A549 (cell line): ENCODE results near the gene PFN3. TPM values are rescaled to one million over a fixed set of nuclear protein-coding genes. Genes with fewer than 3 reads are reported as not detected.
A peak's percentile ranks its signal among the peaks of the same experiment; 100 is the strongest.

ENCODE experiments used
- ATAC-seq, 2 experiments: fragments of 200-7000 bp in 1 of 2; fragments of >200 bp in 1 of 2; cut with Nextera tagmentation in 1 of 2; cut with Tn5 transposase in 1 of 2; 3 replicates each; pipeline versions ENCODE4 v1.8.0 to v1.9.1; 2018 to 2020; ENCODE audit warnings: mild to moderate bottlenecking in 1 of 2, moderate library complexity in 1 of 2
- CTCF ChIA-PET: fragments of 300-600 bp; sonication (Branson Sonifier 250); formaldehyde crosslinking; extraction: SDS; loops from one replicate; lab custom pipeline; 2021; ENCODE audit warnings: antibody characterized with exemption, inconsistent platforms; lab: Yijun Ruan, JAX
- POLR2A ChIA-PET: fragments of 350-600 bp; formaldehyde crosslinking; extraction: SDS; loops from one replicate; lab custom pipeline; 2021; ENCODE audit warnings: antibody characterized with exemption, inconsistent platforms; lab: Yijun Ruan, JAX
- DNase-seq, 2 experiments: peaks; one replicate each; pipeline versions ENCODE4 v3.0.0 to v3.0.0-alpha.2; 2011 to 2016; ENCODE audit warnings: low read depth in 1 of 2, low spot score in 1 of 2
- FAIRE-seq: peaks from 2 replicates; lab custom pipeline; 2011; peaks lifted over from hg19 to GRCh38; lab: Jason Lieb, UNC
- H3K27ac ChIP-seq, 2 experiments: fragments of >200 bp; sonication (Bioruptor Twin); formaldehyde crosslinking; 3 replicates each; pipeline ENCODE4 v1.5.1; 2016 to 2017
- H3K4me1 ChIP-seq: fragments of >200 bp; sonication (Bioruptor Twin); formaldehyde crosslinking; 3 replicates; pipeline ENCODE4 v1.6.1; 2016
- H3K4me2 ChIP-seq: fragments of >200 bp; sonication (Bioruptor Twin); formaldehyde crosslinking; 3 replicates; pipeline ENCODE4 v1.6.1; 2016
- H3K4me3 ChIP-seq: fragments of >200 bp; sonication (Bioruptor Twin); formaldehyde crosslinking; 3 replicates; pipeline ENCODE4 v1.5.1; 2016
- H3K9me3 ChIP-seq: fragments of >200 bp; sonication (Bioruptor Twin); formaldehyde crosslinking; 3 replicates; pipeline ENCODE4 v1.6.1; 2016
- BHLHE40 ChIP-seq: IDR thresholded peaks from 2 replicates; pipeline ENCODE4 v1.6.1; 2012; ENCODE audit warnings: low read depth, low read length, inconsistent platforms
- CBX8 ChIP-seq: fragments of 200-600 bp; sonication (generic); IDR thresholded peaks from 2 replicates; pipeline ENCODE4 v1.6.1; 2016
- CEBPB ChIP-seq, 2 experiments: fragments of >200 bp in 1 of 2; sonication (Bioruptor Twin) in 1 of 2; formaldehyde crosslinking in 1 of 2; IDR thresholded peaks; 2 replicates each; pipeline ENCODE4 v1.6.1; 2012 to 2016
- CHD4 ChIP-seq: fragments of 200-600 bp; sonication (generic); IDR thresholded peaks from 2 replicates; pipeline ENCODE4 v1.6.1; 2016; ENCODE audit warnings: antibody characterized with exemption, mild to moderate bottlenecking, borderline replicate concordance
- EHMT2 ChIP-seq: fragments of 200-600 bp; sonication (generic); IDR thresholded peaks from 2 replicates; pipeline ENCODE4 v1.6.1; 2016; ENCODE audit warnings: antibody characterized with exemption, low read depth, mild to moderate bottlenecking, moderate library complexity
- EP300 ChIP-seq, 2 experiments: fragments of >200 bp; sonication (Bioruptor Twin); formaldehyde crosslinking; IDR thresholded peaks; 2 replicates in 1 of 2; 3 replicates in 1 of 2; pipeline ENCODE4 v1.6.1; 2016 to 2017
- FOSB ChIP-seq: fragments of 250-450 bp; sonication (Bioruptor Pico); IDR thresholded peaks from 2 replicates; pipeline ENCODE4 v1.5.0; 2020; ENCODE audit warnings: mild to moderate bottlenecking, moderate library complexity
- FOSL2 ChIP-seq, 2 experiments: fragments of 450-650 bp in 1 of 2; fragments of >200 bp in 1 of 2; sonication (Bioruptor Twin) in 1 of 2; formaldehyde crosslinking; IDR thresholded peaks; 2 replicates each; pipeline versions ENCODE4 v1.5.0 to v1.6.1; 2016 to 2020; ENCODE audit warnings: mild to moderate bottlenecking in 1 of 2, moderate library complexity in 1 of 2
- FOXS1 ChIP-seq: fragments of 250-450 bp; sonication (Bioruptor Pico); IDR thresholded peaks from 2 replicates; pipeline ENCODE4 v1.5.0; 2020; ENCODE audit warnings: mild to moderate bottlenecking, moderate library complexity
- HOXA7 ChIP-seq: fragments of 250-450 bp; sonication (Bioruptor Pico); IDR thresholded peaks from 2 replicates; pipeline ENCODE4 v1.5.0; 2020; ENCODE audit warnings: mild to moderate bottlenecking, moderate library complexity
- HOXB13 ChIP-seq: fragments of 250-450 bp; sonication (Bioruptor Pico); IDR thresholded peaks from 2 replicates; pipeline ENCODE4 v1.5.0; 2020; ENCODE audit warnings: low read depth, mild to moderate bottlenecking, moderate library complexity
- JUN ChIP-seq, 2 experiments: fragments of >200 bp; sonication (Bioruptor Twin); formaldehyde crosslinking; IDR thresholded peaks; 2 replicates in 1 of 2; 3 replicates in 1 of 2; pipeline ENCODE4 v1.6.1; 2016 to 2017
- KDM1A ChIP-seq: fragments of 200-600 bp; sonication (generic); IDR thresholded peaks from 2 replicates; pipeline ENCODE4 v1.6.1; 2016; ENCODE audit warnings: low read depth, mild to moderate bottlenecking
- MAFK ChIP-seq: fragments of 450-650 bp; IDR thresholded peaks from 2 replicates; pipeline ENCODE4 v1.6.1; 2014; ENCODE audit not compliant: partially characterized antibody
- MYC ChIP-seq: IDR thresholded peaks from 2 replicates; pipeline ENCODE4 v1.6.1; 2012; ENCODE audit warnings: mild to moderate bottlenecking, inconsistent platforms, low read length, improper control_type of control experiment, borderline replicate concordance
- NR3C1 ChIP-seq: fragments of >200 bp; sonication (Bioruptor Twin); formaldehyde crosslinking; IDR thresholded peaks from 3 replicates; pipeline ENCODE4 v1.6.1; 2017
- PHF8 ChIP-seq: fragments of 200-600 bp; sonication (generic); IDR thresholded peaks from 2 replicates; pipeline ENCODE4 v1.6.1; 2016; ENCODE audit warnings: low read depth, mild to moderate bottlenecking, antibody characterized with exemption, moderate library complexity, borderline replicate concordance
- POLR2AphosphoS2 ChIP-seq: conservative IDR thresholded peaks from 2 replicates; pipeline ENCODE4 v1.6.1; 2012; ENCODE audit warnings: low read length, improper control_type of control experiment, inconsistent platforms
- RAD21 ChIP-seq, 2 experiments: fragments of >200 bp in 1 of 2; sonication (Bioruptor Twin) in 1 of 2; formaldehyde crosslinking in 1 of 2; IDR thresholded peaks in 1 of 2; conservative IDR thresholded peaks in 1 of 2; 2 replicates in 1 of 2; 3 replicates in 1 of 2; pipeline ENCODE4 v1.6.1; 2012 to 2018; ENCODE audit warnings: inconsistent platforms in 1 of 2
- RARB ChIP-seq: fragments of 250-450 bp; sonication (Bioruptor Pico); IDR thresholded peaks from 2 replicates; pipeline ENCODE4 v1.8.0; 2021; ENCODE audit warnings: mild to moderate bottlenecking, moderate library complexity
- RFX5 ChIP-seq: fragments of 450-650 bp; IDR thresholded peaks from 2 replicates; pipeline ENCODE4 v1.7.1; 2014; ENCODE audit warnings: antibody characterized with exemption, mild to moderate bottlenecking, moderate library complexity
- SMC3 ChIP-seq: fragments of >200 bp; sonication (Bioruptor Twin); formaldehyde crosslinking; IDR thresholded peaks from 3 replicates; pipeline ENCODE4 v1.6.1; 2018; ENCODE audit warnings: inconsistent platforms
- TP53 ChIP-seq: fragments of 250-450 bp; sonication (Bioruptor Pico); IDR thresholded peaks from 2 replicates; pipeline ENCODE4 v1.5.0; 2021; ENCODE audit warnings: mild to moderate bottlenecking, moderate library complexity
- ZNF302 ChIP-seq: fragments of 250-450 bp; sonication (Bioruptor Pico); IDR thresholded peaks from 2 replicates; pipeline ENCODE4 v1.9.0; 2021; ENCODE audit warnings: inconsistent platforms, mild to moderate bottlenecking, moderate library complexity
- ZSCAN20 ChIP-seq: fragments of 250-450 bp; sonication (Bioruptor Pico); IDR thresholded peaks from 2 replicates; pipeline ENCODE4 v1.8.0; 2022; ENCODE audit warnings: mild to moderate bottlenecking, moderate library complexity
- WGBS: methylation state at CpG from one replicate; pipeline ENCODE4 v1.1.6; 2017; ENCODE audit errors: missing lambda C conversion rate; 5-methylcytosine and 5-hydroxymethylcytosine counted together
- polyA plus RNA-seq, 4 experiments: library from polyadenylated mRNA; depleted of rRNA in 3 of 4; stranded (reverse); fragments of >200 nt; fragmentation: RNase III in 1 of 4; extraction: RNeasy Plus Mini Kit Qiagen cat#74134 plus additional on column Dnase treatment in 1 of 4; gene quantifications; 2 replicates in 3 of 4; 3 replicates in 1 of 4; pipeline ENCODE4 v1.2.3, GENCODE V29; 2011 to 2017
- TF ChIP-seq, protein P1 (sequence below): fragments of >200 bp; sonication (Bioruptor Twin); formaldehyde crosslinking; IDR thresholded peaks from 3 replicates; pipeline ENCODE4 v1.5.1; 2016
- TF ChIP-seq, protein P2 (sequence below): fragments of >200 bp; sonication (Bioruptor Twin); formaldehyde crosslinking; IDR thresholded peaks from 3 replicates; pipeline ENCODE4 v1.6.1; 2016
- TF ChIP-seq, protein P3 (sequence below): fragments of 250-450 bp; sonication (Bioruptor Pico); IDR thresholded peaks from 2 replicates; pipeline ENCODE4 v1.5.0; 2020; ENCODE audit warnings: low read depth, mild to moderate bottlenecking, moderate library complexity
- TF ChIP-seq, protein P4 (sequence below): fragments of >200 bp; sonication (Bioruptor Twin); formaldehyde crosslinking; IDR thresholded peaks from 2 replicates; pipeline ENCODE4 v1.6.1; 2016
- TF ChIP-seq, protein P5 (sequence below): IDR thresholded peaks from 2 replicates; pipeline ENCODE4 v1.6.1; 2012

PFN3 gene
- polyA plus RNA-seq, 2 of the 4 experiments (the other 2 are of a cell fraction), result not detected

DNA sequence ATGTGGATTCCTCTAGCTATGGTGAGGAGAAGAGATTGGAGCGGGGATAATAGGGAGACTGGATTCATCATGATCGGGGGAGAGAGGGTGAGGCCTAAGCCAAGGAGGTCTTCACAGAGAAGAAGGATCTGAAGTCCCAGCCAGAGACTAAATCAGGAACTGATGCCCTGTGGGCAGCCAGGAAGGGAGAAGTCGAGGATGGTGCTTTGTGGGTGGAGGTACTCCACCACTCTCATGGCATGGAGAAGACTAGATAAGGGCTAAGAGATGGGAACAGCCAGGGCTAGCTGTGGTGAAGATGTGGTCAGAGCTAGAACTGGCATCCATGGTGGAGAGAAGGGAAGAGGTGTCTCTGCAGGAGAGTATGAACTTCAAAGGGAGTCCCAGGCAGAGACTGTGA is 45.8 kb downstream of the PFN3 start:
- 72% methylated on average over 3 of the region's 3 CpGs for WGBS
- H3K9me3 ChIP-seq, result peaks cover 4% of the 10 kb centered on the region; the same call in 1 of the 3 replicates
- DNase-seq (no peak), ATAC-seq (no peak), FAIRE-seq (no peak)
- TF ChIP-seq KDM1A (no peak), BHLHE40 (no peak), EHMT2 (no peak), CEBPB (IDR thresholded peaks at IDR 0.05) (no peak), CBX8 (no peak), FOSL2 (IDR thresholded peaks at IDR 0.05) (no peak), FOSL2 (CRISPR knock-in tag; IDR thresholded peaks at IDR 0.05) (no peak), SMC3 (no peak), CHD4 (no peak), EP300 (IDR thresholded peaks at IDR 0.05) (no peak), FOXS1 (CRISPR knock-in tag) (no peak), RARB (CRISPR knock-in tag) (no peak), ZNF302 (no peak), FOSB (no peak)
- TF ChIP-seq, protein P1, sequence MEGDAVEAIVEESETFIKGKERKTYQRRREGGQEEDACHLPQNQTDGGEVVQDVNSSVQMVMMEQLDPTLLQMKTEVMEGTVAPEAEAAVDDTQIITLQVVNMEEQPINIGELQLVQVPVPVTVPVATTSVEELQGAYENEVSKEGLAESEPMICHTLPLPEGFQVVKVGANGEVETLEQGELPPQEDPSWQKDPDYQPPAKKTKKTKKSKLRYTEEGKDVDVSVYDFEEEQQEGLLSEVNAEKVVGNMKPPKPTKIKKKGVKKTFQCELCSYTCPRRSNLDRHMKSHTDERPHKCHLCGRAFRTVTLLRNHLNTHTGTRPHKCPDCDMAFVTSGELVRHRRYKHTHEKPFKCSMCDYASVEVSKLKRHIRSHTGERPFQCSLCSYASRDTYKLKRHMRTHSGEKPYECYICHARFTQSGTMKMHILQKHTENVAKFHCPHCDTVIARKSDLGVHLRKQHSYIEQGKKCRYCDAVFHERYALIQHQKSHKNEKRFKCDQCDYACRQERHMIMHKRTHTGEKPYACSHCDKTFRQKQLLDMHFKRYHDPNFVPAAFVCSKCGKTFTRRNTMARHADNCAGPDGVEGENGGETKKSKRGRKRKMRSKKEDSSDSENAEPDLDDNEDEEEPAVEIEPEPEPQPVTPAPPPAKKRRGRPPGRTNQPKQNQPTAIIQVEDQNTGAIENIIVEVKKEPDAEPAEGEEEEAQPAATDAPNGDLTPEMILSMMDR, result no peak
- ChIA-PET POLR2A (no interaction called here), CTCF (interaction anchor here (1.3 to 4.3 kb wide), 5 partner anchors 15 to 49 kb away, joined by 3 to 28 read pairs (median 4); no protein-coding TSS in a partner anchor)
- H3K4me2 ChIP-seq, result peak overlapping the region; percentile 27; the same call in 2 of the 3 replicates
- H3K4me3 ChIP-seq, result no peak overlapping the region
- H3K27ac ChIP-seq, result peak overlapping the region in 1 of 2 experiments; percentile 15; a peak in 1 of 6 replicates
- peaks cover 20% of the 10 kb centered on the region for H3K4me1 ChIP-seq

DNA sequence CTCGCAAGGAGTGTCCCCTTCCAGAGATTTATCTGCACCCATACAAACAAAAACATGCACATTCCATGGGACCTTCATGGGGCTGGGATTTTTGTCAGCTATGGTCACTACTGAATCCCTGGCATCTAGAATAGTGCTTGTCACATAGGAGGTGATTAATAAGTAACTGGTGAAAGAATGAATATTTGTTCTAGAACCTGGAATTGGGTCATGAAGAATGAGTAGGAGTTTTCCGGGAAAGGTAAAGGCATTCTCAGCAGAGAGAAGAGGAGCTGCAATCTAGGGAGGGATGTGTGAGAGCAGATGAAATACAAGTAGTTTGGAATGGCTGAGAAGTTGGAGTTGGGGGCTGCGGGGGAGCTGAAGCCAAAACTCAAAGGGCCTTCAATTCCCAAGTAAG is 46.2 kb downstream of the PFN3 start:
- peaks cover 24% of the 10 kb centered on the region for H3K4me1 ChIP-seq
- peaks cover 4% of the 10 kb centered on the region; the same call in 1 of the 3 replicates for H3K9me3 ChIP-seq
- ATAC-seq (no peak), FAIRE-seq (no peak), DNase-seq (no peak)
- 72% methylated on average over 3 of the region's 3 CpGs for WGBS
- peak overlapping the region in 1 of 2 experiments; percentile 15; a peak in 1 of 6 replicates for H3K27ac ChIP-seq
- TF ChIP-seq JUN (IDR thresholded peaks at IDR 0.05), result no peak
- TF ChIP-seq HOXA7 (CRISPR knock-in tag), result no peak
- TF ChIP-seq NR3C1, result no peak
- no peak for TF ChIP-seq POLR2AphosphoS2
- no peak for TF ChIP-seq MAFK
- no peak for TF ChIP-seq MYC
- no peak for TF ChIP-seq RFX5
- POLR2A ChIA-PET, result no interaction called here
- CTCF ChIA-PET, result interaction anchor here (1.1 to 4.3 kb wide), 5 partner anchors 15 to 49 kb away, joined by 3 to 28 read pairs (median 4); no protein-coding TSS in a partner anchor
- H3K4me3 ChIP-seq, result no peak overlapping the region
- H3K4me2 ChIP-seq, result peak overlapping the region; percentile 27

DNA sequence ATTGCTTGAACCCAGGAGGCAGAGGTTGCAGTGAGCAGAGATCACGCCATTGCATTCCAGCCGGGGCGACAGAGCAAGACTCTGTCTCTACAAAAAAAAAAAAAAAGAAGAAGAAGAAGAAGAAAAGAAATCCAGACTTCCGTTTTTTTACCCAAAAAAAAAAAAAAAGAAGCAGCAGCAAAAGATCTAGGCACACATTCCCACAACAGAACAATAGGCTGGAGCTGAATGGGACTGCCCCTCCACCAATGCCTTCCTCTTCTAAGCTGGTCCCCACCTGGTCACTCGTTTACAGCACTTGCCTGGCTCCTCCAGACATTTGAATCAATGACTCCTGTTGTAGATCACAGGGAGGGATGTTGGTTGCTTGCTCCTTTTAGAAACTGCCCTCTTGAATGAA is 47.4 kb downstream of the PFN3 start:
- H3K27ac ChIP-seq, result no peak overlapping the region
- FAIRE-seq, result no peak
- CTCF ChIA-PET, result interaction anchor here (1.1 to 4.3 kb wide), 6 partner anchors 14 to 50 kb away, joined by 3 to 28 read pairs (median 4); no protein-coding TSS in a partner anchor
- peaks cover 4% of the 10 kb centered on the region; the same call in 1 of the 3 replicates for H3K9me3 ChIP-seq
- WGBS, result 86% methylated on average over 5 of the region's 5 CpGs
- H3K4me1 ChIP-seq, result peaks cover 28% of the 10 kb centered on the region
- no peak for ATAC-seq
- no peak overlapping the region for H3K4me2 ChIP-seq
- POLR2A ChIA-PET, result no interaction called here
- no peak for DNase-seq
- no peak for TF ChIP-seq PHF8
- TF ChIP-seq, protein P2, sequence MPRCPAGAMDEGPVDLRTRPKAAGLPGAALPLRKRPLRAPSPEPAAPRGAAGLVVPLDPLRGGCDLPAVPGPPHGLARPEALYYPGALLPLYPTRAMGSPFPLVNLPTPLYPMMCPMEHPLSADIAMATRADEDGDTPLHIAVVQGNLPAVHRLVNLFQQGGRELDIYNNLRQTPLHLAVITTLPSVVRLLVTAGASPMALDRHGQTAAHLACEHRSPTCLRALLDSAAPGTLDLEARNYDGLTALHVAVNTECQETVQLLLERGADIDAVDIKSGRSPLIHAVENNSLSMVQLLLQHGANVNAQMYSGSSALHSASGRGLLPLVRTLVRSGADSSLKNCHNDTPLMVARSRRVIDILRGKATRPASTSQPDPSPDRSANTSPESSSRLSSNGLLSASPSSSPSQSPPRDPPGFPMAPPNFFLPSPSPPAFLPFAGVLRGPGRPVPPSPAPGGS, result no peak
- no peak for TF ChIP-seq HOXB13 (CRISPR knock-in tag)
- no peak for TF ChIP-seq RAD21 (conservative IDR thresholded peaks at IDR 0.05 in 1 of 2, IDR thresholded peaks at IDR 0.05 in 1 of 2)
- no peak for TF ChIP-seq NR3C1
- no peak for TF ChIP-seq ZSCAN20
- TF ChIP-seq HOXA7 (CRISPR knock-in tag), result no peak
- no peak for TF ChIP-seq MYC
- TF ChIP-seq, protein P3, sequence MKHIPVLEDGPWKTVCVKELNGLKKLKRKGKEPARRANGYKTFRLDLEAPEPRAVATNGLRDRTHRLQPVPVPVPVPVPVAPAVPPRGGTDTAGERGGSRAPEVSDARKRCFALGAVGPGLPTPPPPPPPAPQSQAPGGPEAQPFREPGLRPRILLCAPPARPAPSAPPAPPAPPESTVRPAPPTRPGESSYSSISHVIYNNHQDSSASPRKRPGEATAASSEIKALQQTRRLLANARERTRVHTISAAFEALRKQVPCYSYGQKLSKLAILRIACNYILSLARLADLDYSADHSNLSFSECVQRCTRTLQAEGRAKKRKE (CRISPR knock-in tag), result no peak
- no peak for TF ChIP-seq TP53 (CRISPR knock-in tag)
- TF ChIP-seq KDM1A, result no peak
- TF ChIP-seq, protein P4, sequence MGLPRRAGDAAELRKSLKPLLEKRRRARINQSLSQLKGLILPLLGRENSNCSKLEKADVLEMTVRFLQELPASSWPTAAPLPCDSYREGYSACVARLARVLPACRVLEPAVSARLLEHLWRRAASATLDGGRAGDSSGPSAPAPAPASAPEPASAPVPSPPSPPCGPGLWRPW, result no peak
- TF ChIP-seq, protein P5, sequence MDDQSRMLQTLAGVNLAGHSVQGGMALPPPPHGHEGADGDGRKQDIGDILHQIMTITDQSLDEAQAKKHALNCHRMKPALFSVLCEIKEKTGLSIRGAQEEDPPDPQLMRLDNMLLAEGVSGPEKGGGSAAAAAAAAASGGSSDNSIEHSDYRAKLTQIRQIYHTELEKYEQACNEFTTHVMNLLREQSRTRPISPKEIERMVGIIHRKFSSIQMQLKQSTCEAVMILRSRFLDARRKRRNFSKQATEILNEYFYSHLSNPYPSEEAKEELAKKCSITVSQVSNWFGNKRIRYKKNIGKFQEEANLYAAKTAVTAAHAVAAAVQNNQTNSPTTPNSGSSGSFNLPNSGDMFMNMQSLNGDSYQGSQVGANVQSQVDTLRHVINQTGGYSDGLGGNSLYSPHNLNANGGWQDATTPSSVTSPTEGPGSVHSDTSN, result no peak
- no peak overlapping the region for H3K4me3 ChIP-seq
